Measurements from ENCODE around the gene CDKAL1.

DNA sequence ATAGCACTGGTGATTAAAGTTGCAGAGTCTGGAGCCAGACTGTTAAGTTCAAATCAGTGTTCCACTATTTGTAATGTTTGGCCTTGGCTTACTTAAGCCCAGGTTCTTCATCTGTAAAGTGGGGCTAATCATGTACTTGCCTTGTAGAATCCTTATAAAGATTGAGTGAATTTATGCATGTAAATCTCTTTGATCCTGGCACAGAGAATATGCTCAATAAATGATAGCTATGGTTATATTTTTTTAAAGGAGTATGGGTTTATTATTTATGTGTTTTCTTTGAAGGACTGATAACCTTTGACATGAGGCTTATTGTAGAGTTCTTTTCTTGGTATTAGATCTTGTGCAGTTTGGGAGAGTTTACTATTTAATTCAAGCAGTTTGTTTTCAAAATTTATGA lies 89.5 kb downstream of the CDKAL1 start:
- TF ChIP-seq, protein P1, sequence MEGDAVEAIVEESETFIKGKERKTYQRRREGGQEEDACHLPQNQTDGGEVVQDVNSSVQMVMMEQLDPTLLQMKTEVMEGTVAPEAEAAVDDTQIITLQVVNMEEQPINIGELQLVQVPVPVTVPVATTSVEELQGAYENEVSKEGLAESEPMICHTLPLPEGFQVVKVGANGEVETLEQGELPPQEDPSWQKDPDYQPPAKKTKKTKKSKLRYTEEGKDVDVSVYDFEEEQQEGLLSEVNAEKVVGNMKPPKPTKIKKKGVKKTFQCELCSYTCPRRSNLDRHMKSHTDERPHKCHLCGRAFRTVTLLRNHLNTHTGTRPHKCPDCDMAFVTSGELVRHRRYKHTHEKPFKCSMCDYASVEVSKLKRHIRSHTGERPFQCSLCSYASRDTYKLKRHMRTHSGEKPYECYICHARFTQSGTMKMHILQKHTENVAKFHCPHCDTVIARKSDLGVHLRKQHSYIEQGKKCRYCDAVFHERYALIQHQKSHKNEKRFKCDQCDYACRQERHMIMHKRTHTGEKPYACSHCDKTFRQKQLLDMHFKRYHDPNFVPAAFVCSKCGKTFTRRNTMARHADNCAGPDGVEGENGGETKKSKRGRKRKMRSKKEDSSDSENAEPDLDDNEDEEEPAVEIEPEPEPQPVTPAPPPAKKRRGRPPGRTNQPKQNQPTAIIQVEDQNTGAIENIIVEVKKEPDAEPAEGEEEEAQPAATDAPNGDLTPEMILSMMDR (IDR thresholded peaks at IDR 0.05): no peak
- no peak for TF ChIP-seq POLR2A (IDR thresholded peaks at IDR 0.05)

All from vagina (tissue), 2 donors.